ENCODE results near the gene SEMA4D. TPM values are rescaled to one million over a fixed set of nuclear protein-coding genes. Genes with fewer than 3 reads are reported as not detected.

Gene SEMA4D
- polyA plus RNA-seq, 1 donor from 2014 or later, result 34.0 TPM

- TF ChIP-seq POLR2AphosphoS5 (IDR thresholded peaks at IDR 0.05) (no peak), SMC3 (conservative IDR thresholded peaks at IDR 0.05; ENCODE audit: poor library complexity) (no peak), REST (IDR thresholded peaks at IDR 0.05; ENCODE audit: borderline replicate concordance) (no peak), MXI1 (conservative IDR thresholded peaks at IDR 0.05; ENCODE audit: poor library complexity, severe bottlenecking) (no peak), EZH2 (IDR thresholded peaks at IDR 0.05; ENCODE audit: borderline replicate concordance, insufficient read depth, low read length, poor library complexity, severe bottlenecking) (no peak)
- TF ChIP-seq, protein P1, sequence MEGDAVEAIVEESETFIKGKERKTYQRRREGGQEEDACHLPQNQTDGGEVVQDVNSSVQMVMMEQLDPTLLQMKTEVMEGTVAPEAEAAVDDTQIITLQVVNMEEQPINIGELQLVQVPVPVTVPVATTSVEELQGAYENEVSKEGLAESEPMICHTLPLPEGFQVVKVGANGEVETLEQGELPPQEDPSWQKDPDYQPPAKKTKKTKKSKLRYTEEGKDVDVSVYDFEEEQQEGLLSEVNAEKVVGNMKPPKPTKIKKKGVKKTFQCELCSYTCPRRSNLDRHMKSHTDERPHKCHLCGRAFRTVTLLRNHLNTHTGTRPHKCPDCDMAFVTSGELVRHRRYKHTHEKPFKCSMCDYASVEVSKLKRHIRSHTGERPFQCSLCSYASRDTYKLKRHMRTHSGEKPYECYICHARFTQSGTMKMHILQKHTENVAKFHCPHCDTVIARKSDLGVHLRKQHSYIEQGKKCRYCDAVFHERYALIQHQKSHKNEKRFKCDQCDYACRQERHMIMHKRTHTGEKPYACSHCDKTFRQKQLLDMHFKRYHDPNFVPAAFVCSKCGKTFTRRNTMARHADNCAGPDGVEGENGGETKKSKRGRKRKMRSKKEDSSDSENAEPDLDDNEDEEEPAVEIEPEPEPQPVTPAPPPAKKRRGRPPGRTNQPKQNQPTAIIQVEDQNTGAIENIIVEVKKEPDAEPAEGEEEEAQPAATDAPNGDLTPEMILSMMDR (IDR thresholded peaks at IDR 0.05; ENCODE audit: poor library complexity, severe bottlenecking), result no peak
- H3K27me3 ChIP-seq (ENCODE audit: insufficient read depth, low read depth, low read length), result no peaks in the 10 kb centered on the region
- H3K9me3 ChIP-seq (ENCODE audit: low read length), result no peaks in the 10 kb centered on the region
- H3K4me2 ChIP-seq (ENCODE audit: low read length), result peak overlapping the region; percentile 5
- H3K27ac ChIP-seq (ENCODE audit: low read length), result peak overlapping the region; percentile 99
- peaks cover 28% of the 10 kb centered on the region for H3K79me2 ChIP-seq (replicated peaks; ENCODE audit: insufficient read depth, low read length)
- H3K4me3 ChIP-seq (ENCODE audit: low read length), result peak overlapping the region; percentile 53
- peaks cover 21% of the 10 kb centered on the region for H3F3A ChIP-seq (ENCODE audit: insufficient read depth, low read length, poor library complexity, severe bottlenecking)
- no peak overlapping the region for H2AFZ ChIP-seq (ENCODE audit: low read depth, low read length)
- peak overlapping the region; percentile 59 for H3K9ac ChIP-seq (ENCODE audit: low read length)
- H4K20me1 ChIP-seq (ENCODE audit: insufficient read depth), result no peaks in the 10 kb centered on the region
- no peaks in the 10 kb centered on the region for H3K36me3 ChIP-seq (ENCODE audit: insufficient read depth, low read length)
- H3K9me2 ChIP-seq (ENCODE audit: insufficient read depth, low read length), result no peaks in the 10 kb centered on the region
Measured at GRCh38 chr9:89413963-89414638, 83.8 kb downstream of the SEMA4D start.

GRCh38 chr9:89412951-89413350, 85.0 kb downstream of the SEMA4D start:
- peak overlapping the region; percentile 54 for H3K4me3 ChIP-seq (ENCODE audit: low read length)
- peak overlapping the region; percentile 99 for H3K27ac ChIP-seq (ENCODE audit: low read length)
- peak overlapping the region; percentile 77 for H3K9ac ChIP-seq (ENCODE audit: low read length)
- no peaks in the 10 kb centered on the region for H3K9me3 ChIP-seq (ENCODE audit: low read length)
- H3K4me2 ChIP-seq (ENCODE audit: low read length), result peak overlapping the region; percentile 73
- H3K27me3 ChIP-seq (ENCODE audit: insufficient read depth, low read depth, low read length), result no peaks in the 10 kb centered on the region
- H2AFZ ChIP-seq (ENCODE audit: low read depth, low read length), result no peak overlapping the region
- TF ChIP-seq EP300 (conservative IDR thresholded peaks at IDR 0.05; ENCODE audit: poor library complexity, severe bottlenecking) (peak; percentile 100), POLR2AphosphoS5 (IDR thresholded peaks at IDR 0.05) (peak; percentile 97), SMC3 (conservative IDR thresholded peaks at IDR 0.05; ENCODE audit: poor library complexity) (peak; percentile 58), MXI1 (conservative IDR thresholded peaks at IDR 0.05; ENCODE audit: poor library complexity, severe bottlenecking) (peak; percentile 68), TAF1 (IDR thresholded peaks at IDR 0.05; ENCODE audit: low read depth) (no peak), RAD21 (conservative IDR thresholded peaks at IDR 0.05) (peak; percentile 58), EZH2 (IDR thresholded peaks at IDR 0.05; ENCODE audit: borderline replicate concordance, insufficient read depth, low read length, poor library complexity, severe bottlenecking) (no peak), REST (IDR thresholded peaks at IDR 0.05; ENCODE audit: borderline replicate concordance) (peak; percentile 63)
- TF ChIP-seq, protein P1 (IDR thresholded peaks at IDR 0.05; ENCODE audit: poor library complexity, severe bottlenecking), result no peak
- no peaks in the 10 kb centered on the region for H3K9me2 ChIP-seq (ENCODE audit: insufficient read depth, low read length)
- H3F3A ChIP-seq (ENCODE audit: insufficient read depth, low read length, poor library complexity, severe bottlenecking), result peaks cover 21% of the 10 kb centered on the region
- no peaks in the 10 kb centered on the region for H4K20me1 ChIP-seq (ENCODE audit: insufficient read depth)
- H3K79me2 ChIP-seq (replicated peaks; ENCODE audit: insufficient read depth, low read length), result peaks cover 30% of the 10 kb centered on the region
- H3K36me3 ChIP-seq (ENCODE audit: insufficient read depth, low read length), result no peaks in the 10 kb centered on the region
